Tongue (tissue), 2 donors: Measurements from ENCODE around the gene CARS2. TPM values are rescaled to one million over a fixed set of nuclear protein-coding genes. Genes with fewer than 3 reads are reported as not detected.
"Not testable (repeated sequence)": the region's sequence is repeated elsewhere in the genome, so short reads cannot be mapped to it uniquely, and the experiment has no call there.

Experiments
- DNase-seq: peaks from one replicate; pipeline ENCODE4 v3.0.0-alpha.2; 2015
- total RNA-seq: library from RNA; depleted of rRNA; stranded (reverse); fragments of >200 nt; gene quantifications from one replicate; pipeline ENCODE4 v1.2.3, GENCODE V29; 2014

Gene CARS2
- total RNA-seq, 1 donor from 2014 or later: 77.1 TPM

DNA sequence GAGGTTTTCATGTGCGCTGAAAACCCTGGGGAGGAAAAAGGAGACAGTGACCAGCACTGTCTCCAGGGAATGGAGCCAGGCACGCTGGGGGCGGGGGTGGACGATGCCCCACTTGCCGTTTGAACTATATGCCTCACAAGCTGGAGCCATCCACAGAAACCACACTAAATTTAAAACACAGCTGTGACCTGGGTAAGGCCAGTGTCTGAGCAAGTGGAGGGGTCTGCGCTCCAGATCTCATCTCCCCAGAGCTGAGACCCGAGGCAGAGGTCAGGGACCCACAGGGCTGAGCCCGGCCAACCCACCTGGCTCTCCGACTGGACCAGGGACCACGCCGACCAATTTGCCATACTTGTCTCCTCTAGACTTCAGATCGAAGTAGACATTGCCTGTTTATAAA lies 23.2 kb downstream of the CARS2 start:
- no peak for DNase-seq

DNA sequence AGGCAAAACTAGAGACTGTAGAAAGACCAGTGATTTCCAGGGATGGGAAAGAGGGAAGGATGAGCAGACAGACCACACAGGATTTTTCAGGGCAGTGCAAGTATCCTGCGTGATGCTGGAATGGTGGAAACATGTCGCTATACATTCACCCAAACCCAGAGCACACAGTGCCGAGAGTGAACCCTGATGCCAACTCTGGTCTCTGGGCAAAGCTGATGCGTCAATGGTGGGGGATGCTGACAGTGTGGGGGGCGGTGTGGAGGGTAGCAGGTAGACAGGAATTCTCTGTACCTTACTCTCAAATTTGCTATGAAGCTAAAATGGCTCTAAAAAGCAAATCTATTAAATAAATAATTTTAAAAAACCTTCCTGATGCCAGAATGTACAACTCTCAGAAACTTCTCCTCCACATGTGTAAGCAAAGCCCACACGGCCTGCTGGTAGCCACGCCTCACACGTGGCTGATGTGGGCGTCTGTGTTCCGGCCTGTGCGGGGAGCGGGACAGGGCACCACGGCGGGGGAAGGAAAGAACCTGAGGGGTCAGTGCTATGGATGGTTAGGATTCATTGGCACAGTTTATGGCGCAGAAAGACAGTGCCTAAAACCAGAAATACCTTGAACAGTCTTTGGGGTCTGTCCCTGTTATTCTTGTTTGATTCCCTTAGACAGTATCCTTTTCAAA lies 23.9 kb downstream of the CARS2 start:
- DNase-seq: no peak

DNA sequence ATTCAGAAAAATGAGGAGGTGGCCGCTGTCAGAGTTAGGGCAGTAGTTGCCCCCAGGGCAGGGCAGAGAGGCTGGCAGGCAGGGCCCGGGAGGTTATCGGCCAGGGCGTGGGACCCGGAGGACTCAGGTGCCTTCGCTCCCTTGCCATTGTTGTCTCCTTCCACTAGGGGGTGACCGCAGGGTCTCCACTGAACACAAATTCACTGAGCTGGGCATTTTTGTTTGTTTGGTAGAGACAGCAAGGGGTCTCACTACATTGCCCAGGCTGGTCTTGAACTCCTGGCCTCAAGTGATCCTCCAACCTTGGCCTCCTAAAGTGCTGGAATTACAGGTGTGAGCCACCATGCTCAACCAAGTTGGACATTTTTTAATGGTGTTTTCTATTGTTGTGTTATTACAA lies 25.1 kb downstream of the CARS2 start:
- DNase-seq: no peak

DNA sequence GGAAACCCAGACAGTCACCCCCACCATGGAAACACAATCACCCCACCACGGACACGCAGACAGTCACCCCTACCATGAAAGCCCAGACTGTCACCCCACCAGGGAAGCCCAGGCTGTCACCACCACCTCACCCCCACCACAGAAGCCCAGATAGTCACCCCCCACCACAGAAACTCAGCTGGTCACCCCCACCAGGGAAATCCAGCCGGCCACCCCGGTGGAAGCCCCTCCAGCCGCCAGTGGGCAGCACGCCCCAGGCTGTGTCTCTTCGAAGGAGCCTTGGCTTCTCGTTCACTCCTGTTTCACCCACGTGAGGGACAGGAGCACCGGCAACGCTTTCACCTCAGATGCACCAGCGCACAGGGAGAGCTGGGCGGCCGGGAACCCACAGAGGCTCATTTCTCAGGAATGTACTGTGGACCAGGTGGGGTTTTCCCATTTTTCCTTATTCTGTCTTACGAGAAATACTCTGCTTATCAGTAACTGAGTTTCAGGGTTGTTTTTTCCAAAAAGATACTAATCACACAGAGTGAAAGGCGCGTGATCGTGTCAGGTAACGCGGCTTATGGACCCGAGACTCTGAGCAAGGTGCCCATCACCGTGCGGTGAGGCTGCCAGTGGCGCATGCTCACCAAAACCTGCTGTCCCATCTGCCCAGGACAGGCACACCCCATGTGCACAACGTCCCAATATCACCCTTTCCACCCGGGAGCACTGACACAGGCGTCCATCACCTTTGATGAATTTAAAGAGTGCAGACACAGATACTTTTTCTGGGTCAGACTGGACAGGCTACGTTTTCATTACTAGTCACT lies 28.0 kb downstream of the CARS2 start:
- DNase-seq: no peak

DNA sequence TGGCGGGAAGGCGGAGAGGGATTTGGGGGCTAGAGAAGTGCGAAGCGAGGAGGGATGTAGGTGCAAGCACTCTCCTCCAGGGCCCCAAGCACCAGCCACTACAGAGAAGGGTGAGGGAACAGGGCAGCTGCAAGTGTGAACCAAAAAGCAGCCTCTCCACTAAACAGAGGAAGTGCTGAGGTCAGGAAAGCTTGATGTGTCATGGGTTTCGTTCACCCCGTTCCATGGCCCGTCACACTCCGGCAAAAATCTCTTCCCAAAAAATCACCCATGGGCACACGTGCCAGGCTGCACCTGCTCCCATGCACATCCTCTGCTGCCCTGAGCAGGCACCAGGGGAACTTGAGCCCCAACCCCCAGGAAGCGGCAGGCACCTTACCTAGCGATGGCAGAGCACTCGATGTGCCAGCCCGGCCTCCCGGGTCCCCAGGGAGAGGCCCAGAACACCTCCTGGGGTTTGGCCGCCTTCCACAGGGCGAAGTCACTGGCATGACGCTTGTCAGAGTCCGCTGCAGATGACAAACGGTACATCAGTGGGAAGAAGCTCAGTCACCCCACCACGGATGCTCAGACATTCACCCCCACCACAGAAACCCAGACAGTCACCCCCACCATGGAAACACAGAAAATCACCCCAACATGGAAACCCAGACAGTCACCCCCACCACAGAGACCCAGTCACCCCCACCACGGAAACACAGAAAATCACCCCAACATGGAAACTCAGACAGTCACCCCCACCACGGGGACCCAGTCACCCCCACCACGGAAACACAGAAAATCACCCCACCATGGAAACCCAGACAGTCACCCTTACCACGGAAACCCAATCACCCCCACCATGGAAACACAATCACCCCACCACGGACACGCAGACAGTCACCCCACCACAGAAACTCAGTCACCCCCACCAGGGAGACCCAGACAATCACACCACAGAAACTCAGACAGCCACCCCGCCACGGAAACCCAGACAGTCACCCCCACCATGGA lies 29.0 kb downstream of the CARS2 start:
- DNase-seq: no peak

DNA sequence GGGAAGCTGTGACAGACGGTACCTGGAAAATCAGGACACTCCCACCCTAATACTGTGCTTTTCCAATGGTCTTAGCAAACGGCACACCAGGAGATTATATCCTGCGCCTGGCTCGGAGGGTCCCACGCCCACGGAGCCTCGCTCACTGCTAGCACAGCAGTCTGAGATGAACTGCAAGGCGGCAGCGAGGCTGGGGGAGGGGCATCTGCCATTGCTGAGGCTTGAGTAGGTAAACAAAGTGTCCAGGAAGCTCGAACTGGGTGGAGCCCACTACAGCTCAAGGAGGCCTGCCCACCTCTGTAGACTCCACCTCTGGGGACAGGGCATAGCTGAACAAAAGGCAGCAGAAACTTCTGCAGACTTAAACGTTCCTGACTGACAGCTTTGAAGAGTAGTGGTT lies 36.1 kb downstream of the CARS2 start:
- DNase-seq: not testable (repeated sequence)

DNA sequence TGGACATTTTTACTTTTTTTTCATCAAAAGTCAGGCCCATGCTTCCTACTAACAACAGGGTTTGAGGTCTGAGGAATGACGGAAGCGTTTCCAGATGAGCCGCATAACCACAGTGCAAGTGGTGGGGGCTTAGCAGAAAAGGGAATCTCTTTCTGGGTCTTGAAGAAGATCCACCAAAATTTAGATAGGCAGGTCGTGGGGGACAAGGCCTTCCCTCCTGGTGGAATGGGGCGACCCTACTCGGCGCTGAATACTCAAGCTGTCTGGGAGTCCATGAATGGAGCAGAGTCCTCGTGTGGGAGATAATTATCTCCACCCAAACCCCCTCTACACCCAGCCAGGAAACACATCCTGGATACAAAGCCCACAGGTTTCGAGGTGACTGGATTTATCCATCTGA lies 36.9 kb downstream of the CARS2 start:
- no peak for DNase-seq

DNA sequence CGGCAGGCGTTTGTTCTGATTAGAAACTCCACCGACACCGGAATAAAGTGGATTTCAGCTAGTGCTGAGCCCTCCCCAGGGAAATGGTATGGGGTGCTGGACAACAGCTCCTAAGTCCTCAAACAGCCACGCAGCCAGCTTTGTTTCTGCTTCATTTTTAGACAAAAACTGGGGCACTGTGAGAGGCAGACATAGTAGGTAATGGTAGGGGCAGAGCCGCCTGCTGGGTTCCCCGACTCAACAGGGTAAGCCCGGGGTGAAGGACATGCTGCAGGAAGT lies 39.7 kb downstream of the CARS2 start:
- DNase-seq: no peak

DNA sequence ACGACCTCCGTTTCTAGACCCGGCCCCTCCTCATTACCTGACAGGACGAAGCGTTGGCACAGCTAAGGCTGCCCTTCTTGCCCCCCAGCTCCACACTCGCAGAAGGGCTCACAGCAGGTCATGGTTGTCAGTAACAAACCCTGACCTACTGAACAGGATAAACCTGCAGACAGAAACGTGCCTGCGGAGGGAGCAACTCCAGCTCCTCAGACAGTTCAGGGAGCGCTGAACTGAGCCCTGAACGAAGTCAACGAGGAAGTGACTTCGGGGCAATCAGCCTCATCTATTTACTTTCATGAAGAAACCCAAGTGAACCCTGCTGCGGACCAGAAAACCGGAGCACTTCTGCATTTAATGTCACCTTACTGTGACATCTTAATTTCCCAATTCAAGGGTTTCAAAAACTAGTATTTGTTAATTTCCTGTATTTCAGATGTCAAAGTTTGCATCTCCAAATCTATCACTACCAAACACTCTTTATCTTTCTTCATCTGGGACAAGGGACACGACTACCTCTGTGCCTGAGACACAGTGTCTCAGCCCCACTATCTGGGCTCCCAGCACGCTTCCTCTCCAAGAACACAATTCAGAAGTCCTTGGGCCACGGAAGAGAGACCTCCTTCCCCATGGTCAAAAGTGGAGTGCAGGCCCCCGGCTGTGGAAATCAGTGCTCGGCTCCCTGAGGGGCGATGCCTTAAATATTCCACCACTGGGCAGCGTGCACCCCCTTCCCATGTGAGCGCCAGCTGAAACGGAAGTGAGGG lies 40.2 kb downstream of the CARS2 start:
- no peak for DNase-seq

DNA sequence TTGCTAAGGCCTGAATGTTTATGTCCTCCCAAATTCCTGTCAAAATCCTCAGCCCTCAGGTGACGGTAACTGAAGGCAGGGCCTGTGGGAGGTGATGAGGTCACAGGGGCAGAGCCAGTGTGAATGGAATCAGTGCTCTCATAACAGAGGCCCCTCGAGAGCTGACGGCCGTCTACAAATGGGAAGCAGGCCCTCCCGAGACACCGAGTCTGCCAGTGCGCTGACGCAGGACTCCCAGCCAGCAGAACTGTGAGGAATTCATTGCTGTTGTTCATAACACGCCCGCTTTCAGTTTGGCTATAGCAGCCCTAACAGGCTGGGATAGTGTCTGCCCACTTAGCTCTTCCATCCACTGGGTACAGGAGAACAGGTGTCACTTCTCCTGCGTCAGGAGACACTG lies 41.2 kb downstream of the CARS2 start:
- no peak for DNase-seq

DNA sequence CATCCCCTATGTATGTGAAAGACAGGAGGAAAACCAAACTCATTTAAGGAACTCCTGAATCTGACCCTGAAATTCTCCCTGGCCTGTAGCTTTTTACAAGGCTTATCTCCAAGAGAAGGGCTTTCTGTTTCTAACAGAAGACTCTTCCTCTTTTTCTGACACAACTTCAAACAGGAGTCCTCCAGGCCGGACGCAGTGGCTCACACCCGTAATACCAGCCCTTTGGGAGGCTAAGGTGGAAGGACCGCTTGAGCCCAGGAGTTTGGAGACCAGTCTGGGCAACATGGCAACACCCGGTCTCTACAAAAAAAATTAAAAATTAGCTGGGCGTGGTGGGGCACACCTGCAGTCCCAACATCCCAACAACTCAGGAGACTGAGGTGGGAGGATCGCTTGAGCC lies 41.9 kb downstream of the CARS2 start:
- no peak for DNase-seq

DNA sequence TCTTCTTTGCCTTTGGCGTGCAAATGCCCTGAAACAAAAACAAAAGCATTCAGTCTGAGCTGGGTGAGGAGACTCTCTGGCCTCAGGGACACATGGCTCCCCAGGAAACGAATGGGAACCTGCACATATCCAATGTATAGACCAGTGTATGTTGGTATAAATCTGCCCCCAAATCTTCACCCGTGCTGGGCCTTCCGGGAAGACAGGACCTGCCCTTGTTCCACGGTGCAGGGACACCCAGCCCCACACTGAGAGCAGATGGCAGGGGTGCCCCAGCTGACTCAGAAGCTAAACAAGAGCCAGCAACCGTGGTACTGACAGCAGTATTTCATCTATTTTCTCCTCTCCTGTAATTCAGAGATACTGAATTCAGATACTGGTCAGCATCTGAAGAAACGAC lies 42.4 kb downstream of the CARS2 start:
- no peak for DNase-seq

DNA sequence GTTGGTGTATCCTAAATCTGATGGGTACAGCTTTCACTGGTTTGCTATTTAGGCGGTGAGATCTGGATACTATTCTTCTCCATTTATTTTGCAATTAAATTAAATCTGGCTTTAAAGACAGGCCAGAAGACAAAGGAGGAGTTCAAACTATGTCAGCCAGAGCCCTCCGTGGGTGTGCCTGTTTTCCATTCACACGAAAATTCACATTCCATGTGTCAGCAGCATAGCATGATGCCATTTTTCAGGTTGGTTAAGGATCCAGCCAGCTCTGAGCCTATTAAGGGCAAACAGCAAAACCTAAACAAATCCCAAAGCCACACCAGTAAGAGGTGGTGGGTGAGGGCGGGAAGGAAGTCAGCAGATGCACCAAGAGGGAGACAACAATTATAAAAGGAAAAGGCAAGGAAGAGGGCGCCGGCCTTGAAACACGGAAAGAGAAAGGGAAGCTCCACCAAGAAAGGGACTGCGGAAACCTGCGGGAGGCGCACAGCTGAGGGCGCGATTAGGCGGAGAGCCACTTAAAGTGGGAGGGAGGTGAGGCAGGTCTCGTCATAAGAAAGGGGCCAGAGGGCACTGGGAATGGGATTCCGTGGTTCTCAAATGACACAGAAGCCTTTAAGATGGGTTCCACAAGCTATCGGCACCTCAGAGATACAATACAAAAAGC lies 43.0 kb downstream of the CARS2 start:
- DNase-seq: no peak

DNA sequence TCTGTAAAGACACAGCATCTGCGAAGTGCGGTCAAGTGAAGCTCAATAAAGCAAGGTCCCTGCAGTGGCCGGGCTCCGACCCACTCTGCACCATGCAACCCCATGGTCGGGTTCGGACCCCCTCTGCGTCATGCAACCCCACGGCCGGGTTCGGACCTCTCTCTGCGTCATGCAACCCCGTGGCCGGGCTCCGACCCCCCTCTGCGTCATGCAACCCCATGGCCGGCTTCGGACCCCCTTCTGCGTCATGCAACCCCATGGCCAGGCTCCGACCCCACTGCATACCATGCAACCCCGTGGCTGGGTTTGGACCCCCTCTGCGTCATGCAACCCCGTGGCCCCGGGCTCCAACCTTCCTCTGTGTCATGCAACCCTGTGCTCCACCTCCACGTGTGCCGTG lies 43.8 kb downstream of the CARS2 start:
- no peak for DNase-seq

DNA sequence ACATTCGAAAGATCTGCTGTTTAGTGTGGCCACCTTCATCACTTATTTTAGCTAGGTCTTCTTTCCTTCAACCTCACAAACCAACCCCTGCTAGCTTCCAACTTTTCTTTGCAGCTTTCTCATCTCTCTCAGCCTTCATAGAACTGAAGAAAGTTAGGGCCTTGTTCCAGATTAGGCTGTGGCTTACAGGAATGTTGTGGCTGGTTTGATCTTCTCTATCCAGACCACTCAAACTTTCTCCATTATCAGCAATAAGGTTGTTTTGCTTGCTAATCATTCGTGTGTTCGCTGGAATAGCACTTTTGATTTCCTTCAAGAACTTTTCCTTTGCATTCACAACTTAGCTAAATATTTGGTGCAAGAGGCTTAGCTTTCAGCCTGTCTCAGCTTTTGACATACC lies 44.7 kb downstream of the CARS2 start:
- no peak for DNase-seq

DNA sequence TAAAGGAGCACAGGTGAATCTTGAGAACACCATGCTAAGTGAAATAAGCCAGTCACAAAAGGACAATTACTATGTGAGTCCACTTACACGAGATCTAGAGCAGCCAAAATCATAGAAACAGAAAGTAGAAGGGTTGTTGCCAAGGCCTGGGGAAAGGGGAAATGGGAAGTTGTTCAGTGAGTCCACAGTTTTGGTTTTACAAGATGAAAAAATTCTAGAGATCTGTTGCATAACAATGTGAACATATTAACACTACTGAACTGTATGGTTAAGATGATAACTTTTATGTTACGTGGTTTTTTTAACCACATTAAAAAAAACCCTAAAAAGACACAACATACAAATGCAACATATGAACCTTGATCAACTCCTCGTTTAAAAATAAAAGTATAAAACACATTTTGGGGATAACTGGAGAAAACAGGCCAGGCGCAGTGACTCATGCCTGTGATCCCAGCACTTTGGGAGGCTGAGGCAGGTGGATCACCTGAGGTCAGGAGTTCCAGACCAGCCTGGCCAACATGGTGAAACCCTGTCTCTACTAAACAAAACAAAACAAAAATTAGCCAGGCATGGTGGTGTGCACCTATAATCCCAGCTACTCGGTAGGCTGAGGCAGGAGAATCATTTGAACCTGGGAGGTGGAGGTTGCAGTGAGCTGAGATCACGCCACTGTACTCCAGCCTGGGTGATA lies 47.6 kb downstream of the CARS2 start:
- not testable (repeated sequence) for DNase-seq

DNA sequence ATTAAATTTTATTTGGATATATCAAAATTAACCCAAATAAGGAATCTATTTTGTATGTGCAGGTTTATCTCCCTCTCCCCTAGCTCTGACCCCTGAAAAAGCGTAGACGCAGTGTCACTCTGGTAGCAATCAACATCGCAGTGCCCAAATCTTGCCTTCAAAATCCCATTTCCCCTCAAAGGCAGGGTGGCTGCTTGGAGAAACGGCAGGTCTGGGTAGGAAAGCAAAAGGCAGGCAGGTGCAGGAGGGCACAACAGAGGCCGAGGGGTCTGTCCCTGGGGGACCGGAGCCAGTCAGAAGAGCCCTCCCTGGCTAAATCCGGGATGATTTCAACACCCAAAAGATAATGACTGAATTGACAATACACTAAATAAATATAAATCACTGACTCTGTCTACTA lies 48.7 kb downstream of the CARS2 start:
- DNase-seq: no peak

DNA sequence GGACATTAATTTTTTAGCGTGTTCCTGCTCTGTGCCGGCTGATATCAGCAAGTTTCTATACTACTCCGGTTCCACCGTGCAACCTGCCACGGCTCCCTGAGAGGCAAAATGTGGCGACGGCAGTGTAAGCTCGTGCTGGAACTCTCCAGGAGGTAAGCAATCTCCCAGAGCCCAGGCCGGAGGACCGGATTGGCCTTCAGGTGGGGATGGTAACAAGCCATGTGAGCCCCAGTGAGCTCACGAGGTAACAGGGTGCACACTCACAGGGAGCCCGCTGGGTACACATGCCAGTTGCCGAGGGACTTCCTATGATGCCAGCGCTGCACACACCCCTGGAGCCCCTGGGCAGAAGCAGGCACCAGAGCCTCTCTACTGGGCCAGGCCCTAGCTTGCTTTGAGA lies 52.1 kb downstream of the CARS2 start:
- no peak for DNase-seq

DNA sequence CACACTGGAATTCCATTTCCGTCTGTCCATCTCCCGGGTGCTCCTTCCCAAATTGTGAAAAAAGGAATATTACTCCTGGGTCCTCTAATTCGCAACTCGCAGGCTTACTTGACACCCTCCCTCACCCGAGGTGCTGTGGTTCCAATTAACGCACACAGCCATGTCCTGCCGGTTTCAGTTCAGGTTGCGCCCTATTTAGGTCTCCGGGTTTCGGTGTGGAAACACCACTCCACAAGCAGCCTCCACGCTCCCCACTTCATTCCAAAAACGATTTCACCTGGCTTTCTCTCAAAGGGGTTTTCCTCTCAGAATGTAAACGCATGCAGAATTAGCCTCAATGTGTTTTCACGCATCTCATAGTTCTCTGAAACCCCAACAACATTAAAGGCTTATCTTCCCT lies 52.6 kb downstream of the CARS2 start:
- DNase-seq: no peak

DNA sequence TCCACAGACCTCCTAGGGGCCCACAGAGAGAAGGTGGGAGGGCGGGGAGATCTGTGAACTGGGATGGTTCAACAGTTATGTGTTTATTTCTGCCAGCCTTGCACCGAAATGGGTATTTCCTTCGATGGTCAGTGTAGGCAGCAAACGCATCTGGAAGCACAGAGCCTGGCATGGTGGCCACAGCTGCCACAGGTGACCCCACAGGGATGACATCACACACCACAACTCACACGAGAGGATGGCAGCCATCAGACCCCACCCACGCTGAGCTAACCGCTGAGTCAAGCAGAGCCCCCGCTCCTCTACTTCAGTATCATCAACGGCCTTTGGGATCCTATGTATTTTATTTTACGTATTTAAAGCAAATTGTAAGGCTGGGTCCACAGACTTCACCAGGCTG lies 53.2 kb downstream of the CARS2 start:
- DNase-seq: no peak

DNA sequence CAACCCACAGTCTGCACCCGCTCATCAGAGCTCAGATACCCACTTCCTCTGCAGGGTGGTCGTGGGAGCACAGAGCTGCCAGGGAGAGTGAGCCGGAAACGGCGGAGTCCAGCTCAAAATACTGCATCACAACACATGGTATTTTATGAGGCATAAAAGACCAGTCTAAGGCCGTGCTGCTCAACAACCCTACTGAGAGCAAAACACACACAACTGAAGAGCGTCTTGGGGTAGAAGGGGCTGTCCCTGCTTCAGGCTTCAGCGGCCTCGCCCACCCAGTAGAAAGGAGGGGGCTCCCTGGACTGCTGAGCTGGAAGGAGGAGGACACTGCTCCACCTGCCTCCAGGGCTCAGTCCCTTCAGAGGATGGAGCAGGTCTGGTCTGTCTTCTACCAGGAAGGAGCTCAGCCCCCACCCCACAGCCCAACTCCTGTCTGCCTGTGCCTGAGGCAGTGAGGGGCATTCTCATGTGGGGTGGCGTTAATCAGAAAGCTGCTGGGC lies 53.6 kb downstream of the CARS2 start:
- no peak for DNase-seq
